GM19467 (cell line): ENCODE measurements around the gene SNAP23.
A peak's percentile ranks its signal among the peaks of the same experiment; 100 is the strongest.

Experiments
- ATAC-seq: cut with Tn5 transposase; IDR thresholded peaks from one replicate; pipeline ENCODE4 v1.9.1; 2021; ENCODE audit warnings: mild to moderate bottlenecking, moderate library complexity; ENCODE audit not compliant: unreplicated experiment

The SNAP23 gene

DNA sequence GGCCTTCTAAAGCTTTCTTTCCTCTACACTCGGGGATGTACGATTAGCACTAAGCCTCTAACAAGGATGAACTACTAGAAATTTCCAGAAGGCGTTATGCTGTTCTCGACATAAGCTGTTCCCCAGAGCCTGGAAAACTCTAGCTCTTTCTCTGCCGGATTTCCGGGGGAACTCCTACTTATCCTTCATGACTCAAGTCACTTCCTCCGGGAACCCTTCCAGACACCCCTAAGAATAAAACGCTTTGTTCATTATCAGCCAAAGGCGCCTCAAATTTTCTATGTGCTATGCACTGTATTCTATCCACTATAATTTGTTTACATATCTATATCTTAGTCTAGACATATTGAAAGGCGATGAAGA, 455 bp upstream of the SNAP23 start:
- no peak for ATAC-seq

GRCh38 chr15:42498212-42499068, 3.0 kb downstream of the SNAP23 start:
- no peak for ATAC-seq

GRCh38 chr15:42499858-42500609, 4.6 kb downstream of the SNAP23 start:
- ATAC-seq, result no peak

- no peak for ATAC-seq
Observed at GRCh38 chr15:42502477-42502876, 7.0 kb downstream of the SNAP23 start.

GRCh38 chr15:42503825-42504224, 8.4 kb downstream of the SNAP23 start:
- no peak for ATAC-seq

DNA sequence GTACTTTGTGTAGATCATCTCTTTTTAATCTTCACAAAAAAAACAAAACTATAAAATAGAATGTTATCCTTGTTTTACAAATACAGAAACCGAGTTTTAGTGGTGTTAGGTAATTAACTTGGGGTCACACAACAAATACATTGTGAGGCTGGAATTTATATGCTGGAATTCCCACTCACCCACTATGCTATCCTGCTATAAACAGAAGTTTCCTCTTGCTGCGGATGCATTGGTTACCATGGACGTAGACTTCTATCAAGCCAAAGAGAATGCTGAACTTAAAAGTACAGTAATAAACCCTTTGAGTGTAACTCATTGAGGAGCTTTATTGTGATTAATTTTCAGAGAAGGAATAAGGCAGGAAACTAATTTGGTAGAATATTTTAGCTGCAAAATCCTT, 9.2 kb downstream of the SNAP23 start:
- ATAC-seq, result no peak

GRCh38 chr15:42507514-42507913, 12.1 kb downstream of the SNAP23 start:
- no peak for ATAC-seq

DNA sequence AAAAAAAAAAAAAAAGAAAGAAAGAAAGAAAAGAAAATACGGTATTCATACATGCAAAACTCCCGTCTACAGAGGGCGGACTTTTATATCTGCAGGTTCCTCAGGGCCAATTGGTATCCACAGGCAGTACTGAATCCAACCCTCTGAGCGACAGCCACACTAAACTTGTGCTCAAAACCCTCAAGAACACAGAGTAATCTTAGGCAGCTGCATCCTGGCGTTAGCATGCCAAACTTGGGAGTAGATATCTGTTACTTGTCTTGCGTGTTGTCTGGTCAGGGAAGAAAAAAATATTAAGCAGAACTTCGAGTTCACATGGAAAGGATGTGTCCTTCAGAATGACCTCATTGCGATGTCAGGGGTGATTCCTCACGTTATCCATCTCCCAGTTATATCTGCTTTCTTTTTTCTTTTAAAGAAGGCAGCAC, 12.8 kb downstream of the SNAP23 start:
- no peak for ATAC-seq

- no peak for ATAC-seq
Observed at GRCh38 chr15:42510258-42511006, 15.0 kb downstream of the SNAP23 start.

GRCh38 chr15:42511007-42511391, 15.6 kb downstream of the SNAP23 start:
- ATAC-seq, result no peak

DNA sequence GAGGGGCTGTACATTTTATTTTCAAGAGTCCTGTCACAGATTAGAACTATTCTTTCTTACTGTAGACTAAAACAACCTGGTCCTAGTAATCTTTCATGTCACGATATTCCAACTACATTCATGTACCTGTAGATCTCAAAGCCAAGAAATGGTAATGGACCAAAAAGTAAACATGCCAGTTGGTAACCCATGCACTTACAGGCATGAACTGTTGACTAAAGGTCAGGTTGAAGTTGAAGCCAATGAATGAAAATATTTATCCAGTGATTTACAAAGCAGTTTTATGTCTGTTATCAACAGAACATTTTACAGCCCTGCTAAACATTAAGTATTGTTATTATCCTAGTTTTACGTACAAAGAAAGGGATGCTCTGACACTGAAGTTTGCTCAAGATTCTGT, 27.9 kb downstream of the SNAP23 start:
- ATAC-seq, result no peak

DNA sequence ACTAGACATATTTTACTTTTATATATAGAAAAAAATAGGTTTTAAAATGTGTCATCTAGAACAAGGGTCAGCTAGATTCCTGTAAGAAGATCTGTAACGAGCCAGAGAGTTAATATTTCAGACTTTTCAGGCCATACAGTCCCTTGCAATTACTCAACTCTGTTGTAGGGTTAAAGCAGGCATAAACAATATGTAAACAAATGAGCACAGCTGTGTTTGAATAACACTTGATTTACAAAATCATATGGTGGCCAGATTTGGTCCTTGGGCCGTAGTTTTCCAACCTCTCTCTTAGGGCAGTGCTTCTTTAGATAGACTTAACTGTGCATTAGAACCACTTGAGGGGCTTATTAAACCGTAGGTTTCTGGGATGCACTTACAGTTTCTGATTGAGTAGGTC, 33.5 kb downstream of the SNAP23 start:
- ATAC-seq, result no peak

DNA sequence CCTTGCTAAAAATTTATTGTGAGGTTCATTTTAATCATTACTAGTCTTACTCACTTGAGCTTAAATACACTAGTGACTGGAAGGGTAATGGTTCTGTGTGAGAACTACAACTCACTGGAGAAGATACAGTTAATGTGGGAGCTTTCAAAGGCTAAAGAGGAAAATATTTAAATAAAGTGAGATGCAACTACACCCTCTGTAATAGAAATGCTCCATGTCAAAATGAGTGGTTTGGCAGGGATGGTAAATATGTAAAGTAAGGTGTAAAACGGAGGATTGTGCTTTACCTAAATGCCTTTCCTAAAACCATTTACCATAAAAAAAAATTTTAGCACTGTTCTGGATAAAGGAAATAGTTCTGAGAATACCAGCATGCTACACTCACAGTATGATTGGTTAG, 37.8 kb downstream of the SNAP23 start:
- ATAC-seq, result no peak

- no peak for ATAC-seq
Observed at GRCh38 chr15:42544853-42545629, 49.6 kb downstream of the SNAP23 start.

GRCh38 chr15:42547918-42548248, 52.4 kb downstream of the SNAP23 start:
- peak; percentile 9 for ATAC-seq

- ATAC-seq, result peak; percentile 75
Observed at GRCh38 chr15:42548249-42549031, 53.0 kb downstream of the SNAP23 start, which contains the start of the genes HAUS2 and LRRC57. TSS of gene HAUS2 (plus strand) at chr15:42548838. CDS start at chr15:42548873, 35 bp downstream. TSS of gene LRRC57 (minus strand) at chr15:42548793. CDS start at chr15:42548434, 359 bp downstream.

- ATAC-seq, result peak; percentile 32
Observed at GRCh38 chr15:42549032-42549491, 53.6 kb downstream of the SNAP23 start.

DNA sequence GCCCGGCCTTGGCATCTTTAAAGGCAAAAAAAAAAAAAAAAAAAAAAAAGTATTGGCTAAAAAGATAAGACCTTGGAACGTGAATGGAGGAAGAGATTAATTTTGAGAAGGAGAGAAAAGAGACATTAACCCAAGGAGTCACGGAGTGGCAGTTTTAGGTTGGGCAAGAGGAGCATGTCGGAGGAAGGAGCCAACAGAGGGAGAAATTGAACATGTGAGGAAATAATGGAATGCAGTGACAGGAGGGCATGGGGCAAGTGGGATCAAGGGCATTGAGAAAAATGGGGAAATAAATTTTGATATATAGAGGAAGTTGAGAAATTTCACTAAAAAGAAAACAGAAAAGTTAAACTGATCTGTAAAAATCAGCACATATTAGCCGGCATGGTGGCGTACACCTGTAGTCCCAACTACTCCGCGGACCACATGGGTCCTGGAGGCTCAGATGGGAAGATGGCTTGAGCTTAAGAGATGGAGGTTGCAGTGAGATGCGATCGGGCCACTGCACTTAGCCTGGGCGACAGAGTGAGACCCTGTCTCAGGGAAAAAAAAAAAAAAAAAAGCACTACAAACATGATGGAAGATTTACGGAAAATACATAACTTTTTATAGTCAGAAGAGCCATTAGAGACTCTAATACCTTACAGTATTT, 54.4 kb downstream of the SNAP23 start:
- ATAC-seq, result no peak

GRCh38 chr15:42553554-42553953, 58.1 kb downstream of the SNAP23 start:
- ATAC-seq, result no peak
